PC-9 (cell line): Measurements from ENCODE around the gene UNC5C. TPM values are rescaled to one million over a fixed set of nuclear protein-coding genes. Genes with fewer than 3 reads are reported as not detected.

Experiments used
- BruUV-seq: library from RNA; stranded (reverse); fragments of 400-500 nt; replicated peaks from 2 replicates; lab custom pipeline; 2021; lab: Mats Ljungman, UMichigan
- CTCF ChIA-PET: fragments of 300-600 bp; sonication (Branson Sonifier 250); formaldehyde crosslinking; loops from one replicate; lab custom pipeline; 2022; ENCODE audit warnings: antibody characterized with exemption; lab: Charles Lee
- POLR2A ChIA-PET: fragments of 300-600 bp; sonication (Branson Sonifier 250); formaldehyde crosslinking; loops from one replicate; lab custom pipeline; 2022; ENCODE audit warnings: antibody characterized with exemption; ENCODE audit not compliant: unreplicated experiment; lab: Charles Lee
- DNase-seq, 2 experiments: peaks; one replicate each; pipeline versions ENCODE4 v3.0.0 to v3.0.0-alpha.2; 2015 to 2022; ENCODE audit warnings: mixed read lengths in 1 of 2
- H2AFZ ChIP-seq: fragments of 200-600 bp; sonication (generic); 2 replicates; pipeline ENCODE4 v1.8.1; 2017; ENCODE audit warnings: antibody characterized with exemption
- H3F3A ChIP-seq: fragments of 200-600 bp; sonication (generic); 2 replicates; pipeline ENCODE4 v1.8.1; 2017; ENCODE audit warnings: antibody characterized with exemption, mild to moderate bottlenecking, low read depth; ENCODE audit not compliant: insufficient read depth
- H3K27ac ChIP-seq: fragments of 200-600 bp; sonication (generic); 2 replicates; pipeline ENCODE4 v1.6.1; 2016; ENCODE audit warnings: mixed run types
- H3K27me3 ChIP-seq: fragments of 200-600 bp; sonication (generic); 2 replicates; pipeline ENCODE4 v1.6.1; 2016; ENCODE audit warnings: low read depth, mixed run types; ENCODE audit not compliant: insufficient read depth
- H3K36me3 ChIP-seq: fragments of 200-600 bp; sonication (generic); 2 replicates; pipeline ENCODE4 v1.6.1; 2016; ENCODE audit warnings: low read depth, mixed run types
- H3K4me1 ChIP-seq: fragments of 200-600 bp; sonication (generic); replicated peaks from 2 replicates; pipeline ENCODE4 v1.6.1; 2016; ENCODE audit warnings: mixed run types; ENCODE audit not compliant: insufficient read depth
- H3K4me2 ChIP-seq: fragments of 200-600 bp; sonication (generic); 2 replicates; pipeline ENCODE4 v1.6.1; 2017; ENCODE audit warnings: mixed run types
- H3K4me3 ChIP-seq: fragments of 200-600 bp; sonication (generic); 2 replicates; pipeline ENCODE4 v1.6.1; 2016; ENCODE audit warnings: mixed run types
- H3K79me2 ChIP-seq: fragments of 200-600 bp; sonication (generic); 2 replicates; pipeline ENCODE4 v1.6.1; 2017; ENCODE audit warnings: low read depth, mixed run types
- H3K9me2 ChIP-seq: fragments of 200-600 bp; sonication (generic); 2 replicates; pipeline ENCODE4 v1.8.1; 2017; ENCODE audit warnings: mild to moderate bottlenecking; ENCODE audit not compliant: insufficient read depth
- H3K9me3 ChIP-seq: fragments of 200-600 bp; sonication (generic); 2 replicates; pipeline ENCODE4 v1.8.1; 2016; ENCODE audit warnings: low read depth; ENCODE audit not compliant: insufficient read depth
- H4K20me1 ChIP-seq: fragments of 200-600 bp; sonication (generic); 2 replicates; pipeline ENCODE4 v1.8.1; 2017; ENCODE audit not compliant: insufficient read depth
- CTCF ChIP-seq: fragments of 200-600 bp; sonication (generic); conservative IDR thresholded peaks from 2 replicates; pipeline ENCODE4 v1.6.1; 2017; ENCODE audit warnings: mixed run types, antibody characterized with exemption, mild to moderate bottlenecking, moderate library complexity
- EZH2 ChIP-seq: fragments of 200-600 bp; sonication (generic); IDR thresholded peaks from 2 replicates; pipeline ENCODE4 v1.8.0; 2017; ENCODE audit warnings: antibody characterized with exemption, low read depth
- intact Hi-C: fragments of 100-400 bp; cut with micrococcal nuclease; formaldehyde crosslinking; loops from one replicate; pipeline ENCODE4 v1.10.0; 2022; ENCODE audit not compliant: unreplicated experiment
- total RNA-seq: library from RNA; stranded (reverse); gene quantifications from 2 replicates; pipeline ENCODE4 v1.2.3, GENCODE V29; 2021

The UNC5C gene
- total RNA-seq, 1 experiment from 2014 or later = not detected

- TF ChIP-seq EZH2 (no peak), CTCF (no peak)
- no peak overlapping the region for H3K27ac ChIP-seq
- no peaks in the 10 kb centered on the region for H3K79me2 ChIP-seq
- no peak overlapping the region for H3K4me2 ChIP-seq
- intact Hi-C loops = no loop called here
- no peaks in the 10 kb centered on the region for H4K20me1 ChIP-seq
- no peaks in the 10 kb centered on the region for H3K9me2 ChIP-seq
- no peak overlapping the region for H3K4me3 ChIP-seq
- no peaks in the 10 kb centered on the region for H3K4me1 ChIP-seq
- no peaks in the 10 kb centered on the region for H3K36me3 ChIP-seq
- no peaks in the 10 kb centered on the region for H3K27me3 ChIP-seq
- no peaks in the 10 kb centered on the region for H3F3A ChIP-seq
- H2AFZ ChIP-seq = no peak overlapping the region
- DNase-seq = no peak
- no TSS peak for BruUV-seq
- CTCF ChIA-PET = no interaction called here
- POLR2A ChIA-PET = interaction anchor here (0.7 kb wide), 1 partner anchor 72 kb away, joined by 3 read pairs; no protein-coding TSS in a partner anchor
- H3K9me3 ChIP-seq = no peaks in the 10 kb centered on the region
Observed at GRCh38 chr4:95343235-95343634, 205.5 kb downstream of the UNC5C start.

DNA sequence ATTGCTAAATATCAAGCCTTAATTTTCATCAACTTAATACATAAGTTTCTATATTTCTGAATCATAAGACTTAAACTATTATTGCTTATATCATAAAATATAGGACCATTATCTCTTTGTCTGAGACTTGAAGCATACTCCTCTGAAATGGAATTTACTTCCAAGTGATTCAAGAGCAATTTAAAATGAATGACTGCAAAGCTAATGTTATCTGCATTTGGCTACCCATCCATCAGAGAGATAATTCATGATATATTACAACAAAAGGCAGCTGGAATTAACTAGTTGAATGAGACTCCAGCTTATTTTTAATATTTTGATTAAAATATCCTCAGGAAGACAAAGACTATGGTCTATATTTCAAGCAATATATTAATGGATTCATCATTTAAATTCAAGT lies 208.6 kb downstream of the UNC5C start:
- CTCF ChIA-PET = no interaction called here
- Histone ChIP-seq H3K9me3 (no peaks in the 10 kb centered on the region), H3K4me2 (no peak overlapping the region), H3K79me2 (no peaks in the 10 kb centered on the region), H3K9me2 (no peaks in the 10 kb centered on the region), H3K27ac (no peak overlapping the region), H4K20me1 (no peaks in the 10 kb centered on the region), H2AFZ (no peak overlapping the region), H3K27me3 (no peaks in the 10 kb centered on the region), H3K4me1 (no peaks in the 10 kb centered on the region), H3F3A (no peaks in the 10 kb centered on the region), H3K36me3 (no peaks in the 10 kb centered on the region), H3K4me3 (no peak overlapping the region)
- POLR2A ChIA-PET = no interaction called here
- intact Hi-C loops = no loop called here
- no peak for DNase-seq
- BruUV-seq = no TSS peak
- TF ChIP-seq CTCF (no peak), EZH2 (no peak)

DNA sequence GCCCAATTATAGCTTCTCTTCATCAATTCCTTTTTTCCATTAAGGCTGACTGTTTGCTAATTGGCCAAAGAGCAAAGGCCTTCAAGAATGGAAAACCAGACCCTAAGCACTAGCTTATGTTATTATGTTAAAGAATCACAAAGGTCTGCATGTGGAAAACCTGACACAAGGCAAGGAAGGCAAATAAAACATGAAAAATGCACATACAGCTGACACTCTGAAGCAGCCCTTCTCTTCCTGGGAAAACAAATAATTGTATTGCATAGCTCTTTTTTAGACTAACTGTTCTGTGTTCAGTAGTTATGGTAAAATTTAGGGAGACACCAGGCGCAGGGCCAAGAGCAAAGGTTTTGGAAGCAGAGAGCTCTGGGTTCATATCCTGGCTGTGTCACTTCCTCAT lies 223.1 kb downstream of the UNC5C start:
- H3K4me1 ChIP-seq = no peaks in the 10 kb centered on the region
- no peaks in the 10 kb centered on the region for H3K9me3 ChIP-seq
- no peaks in the 10 kb centered on the region for H3K79me2 ChIP-seq
- BruUV-seq = no TSS peak
- intact Hi-C loops = no loop called here
- no peak overlapping the region for H3K27ac ChIP-seq
- DNase-seq = no peak
- ChIA-PET CTCF (no interaction called here), POLR2A (no interaction called here)
- TF ChIP-seq EZH2 (no peak), CTCF (no peak)
- H3K9me2 ChIP-seq = no peaks in the 10 kb centered on the region
- H3K27me3 ChIP-seq = no peaks in the 10 kb centered on the region
- no peak overlapping the region for H3K4me2 ChIP-seq
- no peak overlapping the region for H3K4me3 ChIP-seq
- H3F3A ChIP-seq = no peaks in the 10 kb centered on the region
- H3K36me3 ChIP-seq = no peaks in the 10 kb centered on the region
- H2AFZ ChIP-seq = no peak overlapping the region
- H4K20me1 ChIP-seq = no peaks in the 10 kb centered on the region
